Measurements from ENCODE around the gene HIVEP1.

The HIVEP1 gene

DNA sequence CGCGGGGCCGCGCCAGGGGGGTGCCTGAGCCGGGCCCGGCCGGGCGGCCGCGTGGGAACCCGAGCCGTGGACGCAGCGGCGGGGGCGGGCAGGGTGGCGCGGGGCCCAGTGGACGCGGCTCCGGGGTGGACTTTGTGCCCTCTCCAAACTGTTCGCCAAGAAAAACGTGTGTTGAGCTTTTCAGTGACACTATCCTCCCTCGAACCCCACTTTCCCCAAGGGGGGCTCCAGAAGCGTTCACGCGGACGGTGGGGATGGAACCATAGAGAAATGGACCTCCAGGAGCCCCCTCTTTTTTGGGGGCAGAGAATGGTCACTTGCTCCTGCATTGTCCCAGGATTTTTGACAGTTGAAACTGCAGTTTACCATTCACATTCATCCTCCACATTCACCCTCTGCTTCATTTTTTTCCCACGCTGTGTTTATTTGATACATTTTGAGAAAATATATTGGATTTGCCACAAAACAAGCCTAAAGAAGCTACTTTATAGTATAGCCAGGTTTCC is 2.9 kb upstream of the HIVEP1 start:
- H2AFZ ChIP-seq = peak overlapping the region; percentile 94
- peak overlapping the region; percentile 75 for H3K4me2 ChIP-seq (ENCODE audit: low read length)
- TF ChIP-seq, protein P1, sequence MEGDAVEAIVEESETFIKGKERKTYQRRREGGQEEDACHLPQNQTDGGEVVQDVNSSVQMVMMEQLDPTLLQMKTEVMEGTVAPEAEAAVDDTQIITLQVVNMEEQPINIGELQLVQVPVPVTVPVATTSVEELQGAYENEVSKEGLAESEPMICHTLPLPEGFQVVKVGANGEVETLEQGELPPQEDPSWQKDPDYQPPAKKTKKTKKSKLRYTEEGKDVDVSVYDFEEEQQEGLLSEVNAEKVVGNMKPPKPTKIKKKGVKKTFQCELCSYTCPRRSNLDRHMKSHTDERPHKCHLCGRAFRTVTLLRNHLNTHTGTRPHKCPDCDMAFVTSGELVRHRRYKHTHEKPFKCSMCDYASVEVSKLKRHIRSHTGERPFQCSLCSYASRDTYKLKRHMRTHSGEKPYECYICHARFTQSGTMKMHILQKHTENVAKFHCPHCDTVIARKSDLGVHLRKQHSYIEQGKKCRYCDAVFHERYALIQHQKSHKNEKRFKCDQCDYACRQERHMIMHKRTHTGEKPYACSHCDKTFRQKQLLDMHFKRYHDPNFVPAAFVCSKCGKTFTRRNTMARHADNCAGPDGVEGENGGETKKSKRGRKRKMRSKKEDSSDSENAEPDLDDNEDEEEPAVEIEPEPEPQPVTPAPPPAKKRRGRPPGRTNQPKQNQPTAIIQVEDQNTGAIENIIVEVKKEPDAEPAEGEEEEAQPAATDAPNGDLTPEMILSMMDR (IDR thresholded peaks at IDR 0.05) = no peak
- H3K4me1 ChIP-seq = peaks cover 18% of the 10 kb centered on the region
- H3K9me3 ChIP-seq (ENCODE audit: control insufficient read depth, low read length) = no peaks in the 10 kb centered on the region
- peak overlapping the region; percentile 65 for H3K4me3 ChIP-seq (ENCODE audit: low read depth, low read length)
- H3K79me2 ChIP-seq = no peaks in the 10 kb centered on the region
- H3K36me3 ChIP-seq (ENCODE audit: control insufficient read depth, insufficient read depth, low read length) = no peaks in the 10 kb centered on the region
- H3K27me3 ChIP-seq (ENCODE audit: control insufficient read depth, insufficient read depth, low read length) = no peaks in the 10 kb centered on the region
- peak overlapping the region; percentile 41 for H3K9ac ChIP-seq
- peak overlapping the region; percentile 99 for H3K27ac ChIP-seq

DNA sequence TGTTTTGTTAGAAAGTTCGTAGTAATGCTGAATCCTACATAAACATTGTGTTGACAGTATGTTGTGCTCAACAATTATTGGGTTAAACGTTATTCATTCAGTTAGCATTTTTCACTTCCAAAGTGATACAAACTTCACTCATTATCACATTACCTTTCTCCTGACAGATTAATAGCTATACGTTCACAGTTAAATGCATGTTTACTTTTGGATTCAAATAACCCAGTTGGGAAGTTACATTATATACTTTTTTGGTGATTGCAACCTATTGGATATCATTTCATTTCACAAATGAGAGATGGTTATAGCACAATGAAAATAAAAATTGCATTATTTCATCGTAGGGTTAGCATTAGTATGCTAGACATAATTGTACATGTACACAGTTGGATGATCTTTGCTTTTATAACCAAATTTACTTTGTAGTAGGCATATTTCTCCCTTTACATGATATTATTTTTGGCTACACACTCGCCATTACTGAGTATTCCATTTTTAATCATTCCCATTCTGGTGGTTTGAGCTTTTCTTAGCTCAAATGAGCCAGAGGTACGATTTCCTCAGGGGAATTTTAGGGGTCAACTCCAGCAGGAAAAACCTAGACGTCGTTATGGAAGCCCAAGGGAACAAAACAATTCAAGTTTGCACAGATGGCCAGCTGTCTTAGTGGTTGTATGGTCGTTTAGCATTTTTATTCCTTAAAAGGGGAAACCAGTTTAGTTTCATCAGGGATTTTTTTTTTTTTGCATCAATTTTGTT is 2.1 kb upstream of the HIVEP1 start:
- peak overlapping the region; percentile 94 for H2AFZ ChIP-seq
- H3K9ac ChIP-seq = peak overlapping the region; percentile 51
- H3K27ac ChIP-seq = peak overlapping the region; percentile 99
- peak overlapping the region; percentile 75 for H3K4me2 ChIP-seq (ENCODE audit: low read length)
- peaks cover 19% of the 10 kb centered on the region for H3K4me1 ChIP-seq
- peak overlapping the region; percentile 65 for H3K4me3 ChIP-seq (ENCODE audit: low read depth, low read length)
- H3K9me3 ChIP-seq (ENCODE audit: control insufficient read depth, low read length) = no peaks in the 10 kb centered on the region
- TF ChIP-seq, protein P1 (IDR thresholded peaks at IDR 0.05) = no peak
- no peaks in the 10 kb centered on the region for H3K36me3 ChIP-seq (ENCODE audit: control insufficient read depth, insufficient read depth, low read length)
- no peaks in the 10 kb centered on the region for H3K79me2 ChIP-seq
- H3K27me3 ChIP-seq (ENCODE audit: control insufficient read depth, insufficient read depth, low read length) = no peaks in the 10 kb centered on the region

DNA sequence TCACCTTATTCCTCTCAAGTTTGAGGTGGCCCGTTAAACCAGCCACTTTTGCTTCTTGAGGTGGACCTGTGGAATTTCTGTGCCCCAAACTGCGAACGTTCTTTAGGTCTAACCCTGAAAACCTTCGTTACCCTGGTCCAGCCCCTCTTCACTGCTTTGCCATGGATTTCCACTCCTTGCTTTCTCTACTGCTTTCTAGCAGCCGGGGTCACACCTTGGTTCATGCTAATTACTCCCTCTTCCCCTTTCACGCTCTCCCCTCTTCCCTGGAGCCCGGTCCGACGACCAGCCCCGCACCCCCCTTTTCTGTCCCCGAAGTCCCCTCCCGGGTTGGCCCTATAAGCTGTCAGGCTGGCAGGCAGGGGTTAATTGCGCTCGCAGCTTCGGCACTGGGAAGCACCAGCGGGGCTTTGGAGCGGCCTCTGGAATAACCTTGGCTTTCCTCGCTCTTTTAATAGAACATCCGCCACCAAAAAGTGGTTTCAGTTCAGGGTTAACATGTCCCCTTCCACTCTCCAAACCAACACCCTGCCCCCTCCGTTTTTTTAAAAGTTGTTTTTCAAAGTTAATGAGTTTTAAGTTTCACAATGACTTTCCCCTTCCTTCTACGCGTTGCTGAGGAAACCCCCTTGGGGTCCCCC is 1.4 kb upstream of the HIVEP1 start:
- H3K9ac ChIP-seq = peak overlapping the region; percentile 51
- peak overlapping the region; percentile 94 for H2AFZ ChIP-seq
- no peaks in the 10 kb centered on the region for H3K27me3 ChIP-seq (ENCODE audit: control insufficient read depth, insufficient read depth, low read length)
- H3K36me3 ChIP-seq (ENCODE audit: control insufficient read depth, insufficient read depth, low read length) = no peaks in the 10 kb centered on the region
- H3K4me3 ChIP-seq (ENCODE audit: low read depth, low read length) = peak overlapping the region; percentile 65
- peaks cover 19% of the 10 kb centered on the region for H3K4me1 ChIP-seq
- H3K79me2 ChIP-seq = no peaks in the 10 kb centered on the region
- peak overlapping the region; percentile 75 for H3K4me2 ChIP-seq (ENCODE audit: low read length)
- H3K27ac ChIP-seq = peak overlapping the region; percentile 99
- TF ChIP-seq, protein P1 (IDR thresholded peaks at IDR 0.05) = no peak
- H3K9me3 ChIP-seq (ENCODE audit: control insufficient read depth, low read length) = no peaks in the 10 kb centered on the region

DNA sequence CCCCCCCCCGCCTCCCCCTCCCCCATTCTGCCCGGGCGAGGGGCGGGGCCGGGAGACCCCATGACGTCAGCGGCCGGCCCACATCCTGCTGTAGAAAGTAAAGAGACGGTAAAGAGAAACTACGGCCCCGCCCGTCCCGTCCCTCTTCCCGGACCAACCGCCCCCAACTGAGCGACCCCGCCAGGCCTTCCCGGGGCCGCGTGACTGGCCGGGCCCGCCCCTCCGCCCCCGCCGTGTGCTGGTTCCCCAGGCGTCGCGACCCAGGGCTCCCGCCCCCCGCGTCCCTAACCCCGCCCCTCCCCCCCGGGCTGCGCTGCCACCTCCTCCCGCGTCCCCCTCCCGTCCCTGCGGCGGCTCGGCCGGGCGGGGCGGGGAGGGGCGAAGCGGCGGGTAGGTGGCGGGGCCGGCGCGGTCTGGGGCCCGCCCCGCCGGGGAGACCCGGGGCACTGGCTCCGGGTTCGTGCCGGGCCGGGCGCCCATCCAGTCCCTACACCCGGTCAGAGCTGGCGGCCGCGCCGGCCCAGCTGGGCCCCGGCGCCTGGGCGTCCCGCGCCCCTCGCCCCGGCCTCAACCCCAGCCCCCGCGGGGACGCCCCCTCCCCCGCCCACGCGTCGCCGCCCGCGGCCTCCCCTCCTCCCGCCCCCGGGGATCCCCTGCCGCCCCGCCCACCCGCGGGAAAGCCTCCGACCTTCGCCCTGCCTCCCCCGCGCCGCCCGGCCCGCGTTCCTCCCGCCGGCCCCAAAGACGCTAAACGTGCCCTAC is 655 bp upstream of the HIVEP1 start:
- peak overlapping the region; percentile 65 for H3K4me3 ChIP-seq (ENCODE audit: low read depth, low read length)

More for the DNA sequence above, 655 bp upstream of the HIVEP1 start:
- no peak overlapping the region for H2AFZ ChIP-seq
- H3K27ac ChIP-seq = peak overlapping the region; percentile 99
- TF ChIP-seq, protein P1 (IDR thresholded peaks at IDR 0.05) = no peak
- peaks cover 19% of the 10 kb centered on the region for H3K4me1 ChIP-seq
- no peaks in the 10 kb centered on the region for H3K27me3 ChIP-seq (ENCODE audit: control insufficient read depth, insufficient read depth, low read length)
- H3K36me3 ChIP-seq (ENCODE audit: control insufficient read depth, insufficient read depth, low read length) = no peaks in the 10 kb centered on the region
- no peak overlapping the region for H3K9ac ChIP-seq
- no peaks in the 10 kb centered on the region for H3K9me3 ChIP-seq (ENCODE audit: control insufficient read depth, low read length)
- no peaks in the 10 kb centered on the region for H3K79me2 ChIP-seq
- H3K4me2 ChIP-seq (ENCODE audit: low read length) = no peak overlapping the region
